HG02623 (cell line): ENCODE results near the gene DHX8.
"Not testable (repeated sequence)": the region's sequence is repeated elsewhere in the genome, so short reads cannot be mapped to it uniquely, and the experiment has no call there.

ENCODE experiments used
- ATAC-seq: cut with Tn5 transposase; IDR thresholded peaks from one replicate; pipeline ENCODE4 v1.9.1; 2021; ENCODE audit warnings: moderate library complexity; ENCODE audit not compliant: unreplicated experiment

DHX8 gene

GRCh38 chr17:43461185-43461584, 22.6 kb upstream of the DHX8 start:
- no peak for ATAC-seq

- not testable (repeated sequence) for ATAC-seq
These were observed 21.2 kb upstream of the DHX8 start for GRCh38 chr17:43462569-43462968.

GRCh38 chr17:43463241-43463640, 20.5 kb upstream of the DHX8 start:
- no peak for ATAC-seq

- ATAC-seq, result no peak
These were observed 19.7 kb upstream of the DHX8 start for GRCh38 chr17:43464046-43464445.

- no peak for ATAC-seq
These were observed 18.7 kb upstream of the DHX8 start for GRCh38 chr17:43465049-43465448.

GRCh38 chr17:43467981-43468581, 15.7 kb upstream of the DHX8 start:
- no peak for ATAC-seq

GRCh38 chr17:43468691-43469139, 15.1 kb upstream of the DHX8 start:
- no peak for ATAC-seq

GRCh38 chr17:43469145-43469544, 14.6 kb upstream of the DHX8 start:
- no peak for ATAC-seq

- no peak for ATAC-seq
These were observed 12.1 kb upstream of the DHX8 start for GRCh38 chr17:43471585-43472160.

- ATAC-seq, result no peak
These were observed 8.2 kb upstream of the DHX8 start for GRCh38 chr17:43475494-43476089.

GRCh38 chr17:43476306-43476705, 7.5 kb upstream of the DHX8 start:
- ATAC-seq, result not testable (repeated sequence)

GRCh38 chr17:43477832-43478634, 5.7 kb upstream of the DHX8 start:
- ATAC-seq, result no peak

GRCh38 chr17:43479948-43480347, 3.8 kb upstream of the DHX8 start:
- ATAC-seq, result no peak

- no peak for ATAC-seq
These were observed 1.4 kb upstream of the DHX8 start for GRCh38 chr17:43482103-43483012.

- ATAC-seq, result no peak
These were observed 6.8 kb downstream of the DHX8 start for GRCh38 chr17:43490621-43491020.

GRCh38 chr17:43509440-43509839, 25.7 kb downstream of the DHX8 start:
- ATAC-seq, result not testable (repeated sequence)

- not testable (repeated sequence) for ATAC-seq
These were observed 27.4 kb downstream of the DHX8 start for GRCh38 chr17:43511199-43511598.

- ATAC-seq, result no peak
These were observed 31.9 kb downstream of the DHX8 start for GRCh38 chr17:43515656-43516055.

- no peak for ATAC-seq
These were observed 33.4 kb downstream of the DHX8 start for GRCh38 chr17:43517161-43517560.

GRCh38 chr17:43517615-43518386, 34.0 kb downstream of the DHX8 start:
- no peak for ATAC-seq
